ENCODE measurements around the gene SLC39A8.

DNA sequence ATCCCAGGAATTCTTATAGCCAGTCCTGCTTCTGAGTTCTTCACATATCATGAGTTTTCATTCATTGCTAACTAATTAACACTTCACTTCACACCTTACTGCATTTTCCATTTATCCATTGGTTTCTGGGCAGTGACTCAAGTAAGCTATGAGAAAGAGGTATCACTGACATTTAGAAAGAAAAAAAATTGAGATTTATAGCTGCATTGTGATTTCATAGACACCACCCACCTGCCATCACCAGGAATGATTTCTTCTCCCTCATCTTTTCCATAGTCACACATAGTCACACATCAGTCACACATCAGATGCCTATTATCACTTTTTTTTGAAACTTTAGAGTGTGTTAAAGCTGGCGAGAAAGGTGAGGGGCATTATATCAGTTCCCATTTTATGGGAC, 121.8 kb downstream of the SLC39A8 start:
- TF ChIP-seq MXI1 (IDR thresholded peaks at IDR 0.05; ENCODE audit: low read depth, low read length) (no peak), EP300 (IDR thresholded peaks at IDR 0.05; ENCODE audit: borderline replicate concordance in 1 of 2, low read depth in 1 of 2, low read length in 1 of 2) (no peak), TAF1 (IDR thresholded peaks at IDR 0.05; ENCODE audit: borderline replicate concordance, low read depth, low read length) (no peak), EZH2phosphoT487 (IDR thresholded peaks at IDR 0.05; ENCODE audit: borderline replicate concordance, low read depth) (no peak), FOXM1 (IDR thresholded peaks at IDR 0.05; ENCODE audit: low read depth) (no peak)
- TF ChIP-seq, protein P1, sequence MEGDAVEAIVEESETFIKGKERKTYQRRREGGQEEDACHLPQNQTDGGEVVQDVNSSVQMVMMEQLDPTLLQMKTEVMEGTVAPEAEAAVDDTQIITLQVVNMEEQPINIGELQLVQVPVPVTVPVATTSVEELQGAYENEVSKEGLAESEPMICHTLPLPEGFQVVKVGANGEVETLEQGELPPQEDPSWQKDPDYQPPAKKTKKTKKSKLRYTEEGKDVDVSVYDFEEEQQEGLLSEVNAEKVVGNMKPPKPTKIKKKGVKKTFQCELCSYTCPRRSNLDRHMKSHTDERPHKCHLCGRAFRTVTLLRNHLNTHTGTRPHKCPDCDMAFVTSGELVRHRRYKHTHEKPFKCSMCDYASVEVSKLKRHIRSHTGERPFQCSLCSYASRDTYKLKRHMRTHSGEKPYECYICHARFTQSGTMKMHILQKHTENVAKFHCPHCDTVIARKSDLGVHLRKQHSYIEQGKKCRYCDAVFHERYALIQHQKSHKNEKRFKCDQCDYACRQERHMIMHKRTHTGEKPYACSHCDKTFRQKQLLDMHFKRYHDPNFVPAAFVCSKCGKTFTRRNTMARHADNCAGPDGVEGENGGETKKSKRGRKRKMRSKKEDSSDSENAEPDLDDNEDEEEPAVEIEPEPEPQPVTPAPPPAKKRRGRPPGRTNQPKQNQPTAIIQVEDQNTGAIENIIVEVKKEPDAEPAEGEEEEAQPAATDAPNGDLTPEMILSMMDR (IDR thresholded peaks at IDR 0.05), result no peak
- TF ChIP-seq, protein P2, sequence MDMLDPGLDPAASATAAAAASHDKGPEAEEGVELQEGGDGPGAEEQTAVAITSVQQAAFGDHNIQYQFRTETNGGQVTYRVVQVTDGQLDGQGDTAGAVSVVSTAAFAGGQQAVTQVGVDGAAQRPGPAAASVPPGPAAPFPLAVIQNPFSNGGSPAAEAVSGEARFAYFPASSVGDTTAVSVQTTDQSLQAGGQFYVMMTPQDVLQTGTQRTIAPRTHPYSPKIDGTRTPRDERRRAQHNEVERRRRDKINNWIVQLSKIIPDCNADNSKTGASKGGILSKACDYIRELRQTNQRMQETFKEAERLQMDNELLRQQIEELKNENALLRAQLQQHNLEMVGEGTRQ (IDR thresholded peaks at IDR 0.05; ENCODE audit: borderline replicate concordance, low read depth, low read length), result no peak
- TF ChIP-seq, protein P3, sequence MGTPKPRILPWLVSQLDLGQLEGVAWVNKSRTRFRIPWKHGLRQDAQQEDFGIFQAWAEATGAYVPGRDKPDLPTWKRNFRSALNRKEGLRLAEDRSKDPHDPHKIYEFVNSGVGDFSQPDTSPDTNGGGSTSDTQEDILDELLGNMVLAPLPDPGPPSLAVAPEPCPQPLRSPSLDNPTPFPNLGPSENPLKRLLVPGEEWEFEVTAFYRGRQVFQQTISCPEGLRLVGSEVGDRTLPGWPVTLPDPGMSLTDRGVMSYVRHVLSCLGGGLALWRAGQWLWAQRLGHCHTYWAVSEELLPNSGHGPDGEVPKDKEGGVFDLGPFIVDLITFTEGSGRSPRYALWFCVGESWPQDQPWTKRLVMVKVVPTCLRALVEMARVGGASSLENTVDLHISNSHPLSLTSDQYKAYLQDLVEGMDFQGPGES (IDR thresholded peaks at IDR 0.05; ENCODE audit: low read depth, low read length), result no peak
